GM12874 (cell line): ENCODE results near the gene ZBTB42.

ENCODE experiments used
- TF ChIP-seq, protein P1 (sequence below): IDR thresholded peaks from 2 replicates; pipeline ENCODE4 v1.5.1; 2011; ENCODE audit warnings: low read depth, mild to moderate bottlenecking, control low read depth, low read length, moderate library complexity; ENCODE audit not compliant: insufficient read depth

Gene ZBTB42

DNA sequence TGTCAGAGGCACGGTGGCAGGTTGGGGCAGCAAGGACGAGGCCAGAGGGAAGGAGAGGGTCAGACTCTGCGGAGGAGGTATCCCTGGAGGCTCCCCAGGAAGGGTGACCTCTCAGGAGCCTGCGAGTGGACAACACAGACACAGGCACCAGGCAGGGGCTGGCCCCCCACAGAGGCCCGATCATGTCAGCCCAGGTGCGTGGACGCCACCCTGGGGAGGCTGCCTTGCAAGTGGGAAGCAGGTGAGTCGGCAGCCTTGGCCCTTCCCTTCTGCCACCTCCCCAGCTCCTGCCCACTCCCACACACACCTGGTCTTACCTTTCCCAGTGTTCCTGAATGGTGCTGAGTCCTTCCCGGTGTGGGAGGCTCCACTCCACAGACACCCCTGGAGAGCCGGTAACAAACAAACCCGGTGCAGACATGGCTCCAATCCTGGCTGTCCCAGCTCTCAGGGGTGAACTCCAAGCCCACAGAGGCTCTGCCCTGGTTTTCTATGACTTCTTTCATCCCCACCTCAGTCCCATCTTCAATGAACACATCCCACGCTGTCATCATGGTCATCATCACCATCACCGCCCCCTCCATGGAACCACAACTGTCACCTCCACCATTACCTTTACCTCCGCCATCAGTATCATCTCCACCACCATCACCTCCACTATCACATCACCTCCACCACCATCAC, 5.2 kb downstream of the ZBTB42 start:
- TF ChIP-seq, protein P1, sequence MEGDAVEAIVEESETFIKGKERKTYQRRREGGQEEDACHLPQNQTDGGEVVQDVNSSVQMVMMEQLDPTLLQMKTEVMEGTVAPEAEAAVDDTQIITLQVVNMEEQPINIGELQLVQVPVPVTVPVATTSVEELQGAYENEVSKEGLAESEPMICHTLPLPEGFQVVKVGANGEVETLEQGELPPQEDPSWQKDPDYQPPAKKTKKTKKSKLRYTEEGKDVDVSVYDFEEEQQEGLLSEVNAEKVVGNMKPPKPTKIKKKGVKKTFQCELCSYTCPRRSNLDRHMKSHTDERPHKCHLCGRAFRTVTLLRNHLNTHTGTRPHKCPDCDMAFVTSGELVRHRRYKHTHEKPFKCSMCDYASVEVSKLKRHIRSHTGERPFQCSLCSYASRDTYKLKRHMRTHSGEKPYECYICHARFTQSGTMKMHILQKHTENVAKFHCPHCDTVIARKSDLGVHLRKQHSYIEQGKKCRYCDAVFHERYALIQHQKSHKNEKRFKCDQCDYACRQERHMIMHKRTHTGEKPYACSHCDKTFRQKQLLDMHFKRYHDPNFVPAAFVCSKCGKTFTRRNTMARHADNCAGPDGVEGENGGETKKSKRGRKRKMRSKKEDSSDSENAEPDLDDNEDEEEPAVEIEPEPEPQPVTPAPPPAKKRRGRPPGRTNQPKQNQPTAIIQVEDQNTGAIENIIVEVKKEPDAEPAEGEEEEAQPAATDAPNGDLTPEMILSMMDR: no peak

DNA sequence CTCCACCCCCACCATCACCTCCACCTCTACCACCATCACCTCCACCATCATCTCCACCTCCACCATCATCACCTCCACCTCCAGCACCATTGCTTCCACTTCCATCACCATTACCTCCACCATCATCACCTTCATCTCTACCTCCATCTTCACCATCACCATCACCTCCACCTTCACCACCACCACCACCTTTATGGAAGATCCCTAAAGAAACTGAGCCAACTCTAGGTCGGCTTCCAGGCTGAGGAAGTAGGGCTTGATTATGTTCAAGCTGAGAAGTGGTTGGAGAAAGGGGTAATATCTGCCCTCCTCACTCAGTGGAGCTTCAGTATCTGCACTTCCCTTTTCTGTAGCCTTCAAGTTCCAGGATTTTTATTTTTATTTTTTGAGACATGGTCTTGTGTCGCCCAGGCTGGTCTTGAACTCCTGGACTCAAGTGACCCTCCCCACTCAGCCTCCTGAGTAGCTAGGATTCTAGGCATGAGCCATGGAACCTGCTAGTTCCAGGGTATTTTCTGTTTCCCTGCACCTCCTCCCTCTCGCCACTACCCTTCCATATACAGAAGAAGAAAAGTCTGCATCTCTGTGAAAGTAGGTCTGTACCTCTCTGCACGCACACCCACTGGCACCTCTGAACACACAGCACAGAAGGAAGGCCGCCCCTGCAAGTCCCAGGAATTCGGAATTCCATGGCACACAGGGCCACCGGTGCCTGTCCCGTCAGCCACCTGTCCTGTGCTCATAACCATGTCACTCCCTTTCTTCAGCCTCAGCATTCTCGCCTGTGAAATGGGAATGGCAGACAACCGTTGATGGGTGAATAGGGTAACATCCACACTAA, 5.9 kb downstream of the ZBTB42 start:
- TF ChIP-seq, protein P1: no peak

DNA sequence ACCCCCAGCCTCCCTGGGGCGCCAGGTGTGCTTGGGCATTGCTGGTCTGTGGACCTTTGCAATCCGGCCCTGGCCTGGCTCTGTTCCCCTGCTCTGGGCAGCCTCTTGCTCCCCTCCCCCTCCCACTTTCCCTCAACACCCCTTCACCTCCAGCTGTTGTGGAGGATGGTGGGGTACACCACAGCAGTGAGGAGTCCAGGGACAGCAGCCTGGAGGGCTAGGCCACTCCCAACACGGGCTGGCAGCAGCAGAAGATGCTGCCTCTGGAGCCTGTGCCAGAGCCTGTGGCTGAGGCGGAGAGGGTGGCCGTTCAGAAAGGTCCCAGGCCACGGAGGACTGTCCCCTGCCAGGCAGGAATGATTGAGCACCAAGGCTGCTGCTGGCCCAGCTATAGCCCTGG, 7.6 kb downstream of the ZBTB42 start:
- TF ChIP-seq, protein P1: no peak

DNA sequence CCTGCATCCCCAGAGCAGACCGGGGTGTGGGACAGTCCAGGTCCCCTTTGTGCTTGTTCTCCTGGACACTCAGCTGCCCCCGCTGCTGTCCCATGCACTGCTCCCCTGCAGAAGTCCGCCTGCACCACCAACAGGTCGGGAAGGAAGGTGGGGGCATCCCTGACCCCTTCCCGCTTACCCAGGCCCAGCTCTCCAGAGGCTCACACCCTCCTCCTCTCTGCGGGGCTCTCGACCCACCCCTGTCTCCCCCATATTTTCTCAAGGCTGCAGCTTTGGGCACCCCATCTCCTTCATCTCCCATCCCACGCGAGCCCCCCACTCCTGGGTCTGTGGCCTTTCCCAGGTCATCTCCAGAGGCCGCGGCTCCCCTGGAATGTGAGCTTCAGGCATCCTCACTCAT, 9.4 kb downstream of the ZBTB42 start:
- TF ChIP-seq, protein P1: no peak

DNA sequence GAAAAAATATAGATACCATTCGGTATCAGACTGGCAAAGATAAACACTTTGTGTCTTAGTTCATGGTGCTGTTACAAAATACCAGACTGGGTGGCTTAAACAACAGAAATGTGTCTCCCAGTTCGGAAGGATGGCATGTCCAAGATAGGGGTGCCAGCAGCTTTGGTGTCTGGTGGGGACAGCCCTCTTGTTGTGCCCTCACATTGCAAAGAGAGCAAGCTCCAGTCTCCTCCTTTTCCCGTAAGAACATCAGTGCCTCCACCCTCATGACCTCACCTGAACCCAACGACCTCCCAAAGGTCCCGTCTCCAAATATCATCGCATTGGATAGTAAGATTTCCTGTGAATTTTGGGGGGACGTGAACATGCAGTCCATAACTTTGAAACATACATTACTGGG, 12.4 kb downstream of the ZBTB42 start:
- TF ChIP-seq, protein P1: no peak

DNA sequence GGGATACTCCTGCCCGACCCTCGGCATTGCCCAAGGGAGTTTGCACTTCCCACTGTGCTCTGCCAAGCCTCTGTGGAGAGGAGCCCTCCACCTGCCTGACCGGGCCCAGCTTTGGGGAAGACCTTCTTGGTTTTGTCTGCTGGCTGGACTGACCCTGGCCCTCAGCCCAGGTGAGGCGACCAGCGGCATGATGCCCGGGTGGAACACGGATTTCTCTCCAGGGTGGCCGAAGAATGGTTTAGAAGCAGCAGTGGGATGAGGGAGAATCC, 15.6 kb downstream of the ZBTB42 start:
- TF ChIP-seq, protein P1: no peak

DNA sequence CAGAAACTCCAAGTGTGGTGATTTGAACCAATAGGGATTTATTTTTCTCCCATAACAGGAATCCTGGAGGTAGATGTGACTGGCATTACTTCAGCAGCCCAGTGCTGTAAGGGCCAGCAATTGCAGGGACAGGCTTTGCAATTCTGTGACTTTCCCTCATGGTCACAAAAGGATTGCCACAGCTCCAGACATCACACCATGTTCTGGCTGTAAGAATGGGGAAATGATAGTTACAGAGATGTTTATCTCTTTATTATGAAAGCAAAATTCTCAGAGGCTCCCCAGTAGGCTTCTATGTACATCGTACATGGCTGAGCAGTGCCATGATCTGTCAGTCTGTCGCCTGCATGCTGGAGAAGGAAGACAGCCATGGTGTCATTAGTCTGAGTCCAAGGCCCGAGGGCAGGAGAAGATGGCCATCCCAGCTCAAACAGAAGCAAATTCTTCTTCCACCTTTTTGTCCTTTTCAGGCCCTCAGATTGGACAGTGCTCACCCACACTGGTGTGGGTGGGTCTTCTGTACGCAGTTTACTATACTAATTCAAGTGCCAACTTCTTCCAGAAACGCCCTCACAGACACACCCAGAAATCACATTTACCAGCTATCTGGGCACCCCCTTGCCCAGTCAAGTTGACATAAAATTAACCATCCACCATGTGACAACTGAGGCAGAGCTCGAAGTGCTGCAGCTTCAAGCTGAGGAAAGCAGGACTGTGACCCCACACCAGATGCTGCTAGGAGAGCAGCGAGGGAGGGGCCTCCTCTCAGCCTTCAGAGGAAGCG, 17.2 kb downstream of the ZBTB42 start:
- TF ChIP-seq, protein P1: no peak
